Chondrocyte (in vitro differentiated cells): ENCODE measurements around the gene BIN1. TPM values are rescaled to one million over a fixed set of nuclear protein-coding genes. Genes with fewer than 3 reads are reported as not detected.

Experiments
- DNase-seq: peaks from one replicate; pipeline ENCODE4 v3.0.0; 2021; ENCODE audit warnings: mixed read lengths, low spot score
- H3K27ac Mint-ChIP-seq: one replicate; pipeline ENCODE4 v1.8.0; 2021; ENCODE audit warnings: mild to moderate bottlenecking, moderate library complexity, mixed read lengths; ENCODE audit not compliant: unreplicated experiment
- H3K27me3 Mint-ChIP-seq: 2 replicates; pipeline ENCODE4 v1.8.0; 2021; ENCODE audit warnings: low read depth, mixed read lengths
- H3K36me3 Mint-ChIP-seq: 2 replicates; pipeline ENCODE4 v1.8.0; 2021; ENCODE audit warnings: low read depth, mixed read lengths
- H3K4me1 Mint-ChIP-seq: 2 replicates; pipeline ENCODE4 v1.8.0; 2021; ENCODE audit warnings: low read depth, mild to moderate bottlenecking, mixed read lengths
- H3K4me3 Mint-ChIP-seq: one replicate; pipeline ENCODE4 v1.8.0; 2021; ENCODE audit warnings: mild to moderate bottlenecking, moderate library complexity, mixed read lengths; ENCODE audit not compliant: unreplicated experiment
- H3K9me3 Mint-ChIP-seq: 2 replicates; pipeline ENCODE4 v1.8.0; 2021; ENCODE audit warnings: low read depth, mixed read lengths
- CTCF ChIP-seq: fragments of 200-600 bp; sonication (generic); IDR thresholded peaks from 2 replicates; pipeline ENCODE4 v1.5.0; 2021; ENCODE audit warnings: antibody characterized with exemption, mild to moderate bottlenecking, moderate library complexity
- total RNA-seq: library from RNA; stranded (reverse); gene quantifications from 3 replicates; pipeline ENCODE4 v1.2.1, GENCODE V29; 2021

Gene BIN1
- total RNA-seq, 1 donor from 2014 or later, result 64.0 TPM

- DNase-seq, result no peak
- TF ChIP-seq CTCF, result no peak
- peak overlapping the region; percentile 28 for H3K27ac Mint-ChIP-seq
- peaks cover 58% of the 10 kb centered on the region for H3K4me1 Mint-ChIP-seq
- no peaks in the 10 kb centered on the region for H3K36me3 Mint-ChIP-seq
- no peaks in the 10 kb centered on the region for H3K9me3 Mint-ChIP-seq
- no peaks in the 10 kb centered on the region for H3K27me3 Mint-ChIP-seq
- H3K4me3 Mint-ChIP-seq, result no peak overlapping the region
These were observed 13.9 kb downstream of the BIN1 start for GRCh38 chr2:127092901-127093516.

- no peaks in the 10 kb centered on the region for H3K36me3 Mint-ChIP-seq
- TF ChIP-seq CTCF, result no peak
- no peak overlapping the region for H3K4me3 Mint-ChIP-seq
- no peaks in the 10 kb centered on the region for H3K9me3 Mint-ChIP-seq
- peaks cover 59% of the 10 kb centered on the region for H3K4me1 Mint-ChIP-seq
- DNase-seq, result no peak
- no peaks in the 10 kb centered on the region for H3K27me3 Mint-ChIP-seq
- H3K27ac Mint-ChIP-seq, result no peak overlapping the region
These were observed 14.6 kb downstream of the BIN1 start for GRCh38 chr2:127092306-127092705.

GRCh38 chr2:127091886-127092285, 15.1 kb downstream of the BIN1 start:
- Mint-ChIP-seq H3K36me3 (no peaks in the 10 kb centered on the region), H3K27me3 (no peaks in the 10 kb centered on the region), H3K4me3 (no peak overlapping the region), H3K27ac (no peak overlapping the region), H3K9me3 (no peaks in the 10 kb centered on the region), H3K4me1 (peaks cover 61% of the 10 kb centered on the region)
- no peak for TF ChIP-seq CTCF
- DNase-seq, result no peak

- peaks cover 62% of the 10 kb centered on the region for H3K4me1 Mint-ChIP-seq
- H3K27me3 Mint-ChIP-seq, result no peaks in the 10 kb centered on the region
- DNase-seq, result no peak
- no peaks in the 10 kb centered on the region for H3K36me3 Mint-ChIP-seq
- no peaks in the 10 kb centered on the region for H3K9me3 Mint-ChIP-seq
- no peak overlapping the region for H3K27ac Mint-ChIP-seq
- H3K4me3 Mint-ChIP-seq, result no peak overlapping the region
- no peak for TF ChIP-seq CTCF
These were observed 15.8 kb downstream of the BIN1 start for GRCh38 chr2:127091148-127091547.

- Mint-ChIP-seq H3K36me3 (no peaks in the 10 kb centered on the region), H3K27ac (no peak overlapping the region), H3K4me1 (peaks cover 61% of the 10 kb centered on the region), H3K27me3 (no peaks in the 10 kb centered on the region), H3K4me3 (no peak overlapping the region), H3K9me3 (no peaks in the 10 kb centered on the region)
- TF ChIP-seq CTCF, result no peak
- DNase-seq, result no peak
These were observed 16.5 kb downstream of the BIN1 start for GRCh38 chr2:127090281-127091120.
